ENCODE results near the gene CNTFR.

The CNTFR gene

DNA sequence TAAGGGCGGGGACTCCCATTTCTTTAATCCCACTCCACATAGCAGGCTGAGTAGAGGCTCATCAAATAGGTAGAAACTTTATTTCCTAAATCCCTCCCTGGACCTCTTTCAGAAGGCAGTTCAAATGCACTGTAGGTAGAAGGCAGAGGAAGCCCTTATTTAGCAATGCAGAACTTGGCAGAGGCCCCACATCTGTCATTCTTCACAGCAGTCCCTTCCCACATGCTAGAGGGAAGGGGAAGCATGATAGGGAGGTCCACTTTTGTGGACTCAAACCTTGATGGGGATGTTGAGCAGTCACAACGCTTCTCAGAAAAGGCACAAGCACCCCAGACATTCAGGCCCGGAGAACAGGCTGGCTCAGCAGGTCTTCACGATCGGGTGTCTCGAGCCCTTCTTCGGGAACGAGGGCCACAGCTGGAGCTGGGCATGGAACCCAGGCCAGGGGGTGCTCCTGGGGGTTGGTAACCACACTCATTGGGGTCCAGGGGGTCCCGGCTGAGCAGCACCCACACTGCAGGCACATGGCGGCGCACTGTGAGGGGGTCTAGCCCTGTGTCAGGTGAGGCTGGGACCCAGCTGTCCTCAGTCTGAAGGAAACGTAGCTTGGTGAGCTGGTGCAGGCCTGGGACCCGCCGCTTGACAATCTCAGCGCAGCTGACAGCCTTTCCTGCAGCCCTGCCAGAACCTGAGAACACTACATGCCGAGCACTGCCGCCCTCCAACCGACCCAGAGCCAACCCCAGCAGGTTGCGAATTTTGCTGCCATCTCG, 21.1 kb upstream of the CNTFR start:
- H3K27ac ChIP-seq = no peak overlapping the region

DNA sequence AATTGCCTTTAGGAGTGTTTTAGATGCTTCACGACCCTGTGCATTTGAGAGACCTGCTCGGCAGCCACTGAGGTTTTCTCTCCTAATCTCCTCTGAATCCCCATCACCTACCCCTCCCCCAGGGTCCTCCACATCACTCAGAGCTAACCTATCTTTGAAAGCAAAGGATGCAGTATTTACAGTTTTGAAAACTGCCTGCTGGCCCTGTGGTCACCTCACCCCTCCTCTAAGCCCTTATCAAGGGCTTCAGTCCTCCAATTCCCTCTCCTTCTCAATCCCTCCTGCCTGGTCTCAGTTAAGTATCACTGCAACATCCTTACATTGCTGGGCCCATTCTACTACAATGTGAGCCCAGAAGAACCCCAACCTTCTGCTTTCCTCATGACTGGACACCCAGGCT, 17.8 kb upstream of the CNTFR start:
- H3K27me3 ChIP-seq (ENCODE audit: control insufficient read depth, insufficient read depth, low read length) = no peaks in the 10 kb centered on the region
- no peak overlapping the region for H3K4me2 ChIP-seq (ENCODE audit: low read length)
- peaks cover 2% of the 10 kb centered on the region for H3K4me1 ChIP-seq

More for the DNA sequence above, 21.1 kb upstream of the CNTFR start:
- H3K4me2 ChIP-seq (ENCODE audit: low read length) = peak overlapping the region; percentile 98
- no peaks in the 10 kb centered on the region for H3K79me2 ChIP-seq
- TF ChIP-seq CTCF (IDR thresholded peaks at IDR 0.05) = no peak
- H3K9me3 ChIP-seq (ENCODE audit: control insufficient read depth, low read length) = no peaks in the 10 kb centered on the region
- no peak overlapping the region for H2AFZ ChIP-seq
- H3K36me3 ChIP-seq (ENCODE audit: control insufficient read depth, insufficient read depth, low read length) = no peaks in the 10 kb centered on the region
- peak overlapping the region; percentile 97 for H3K4me3 ChIP-seq (ENCODE audit: low read depth, low read length)
- no peaks in the 10 kb centered on the region for H3K27me3 ChIP-seq (ENCODE audit: control insufficient read depth, insufficient read depth, low read length)
- no peaks in the 10 kb centered on the region for H3K4me1 ChIP-seq
- H3K9ac ChIP-seq = no peak overlapping the region

GRCh38 chr9:34606905-34607304, 17.4 kb upstream of the CNTFR start:
- no peak overlapping the region for H3K4me3 ChIP-seq (ENCODE audit: low read depth, low read length)
- H3K9me3 ChIP-seq (ENCODE audit: control insufficient read depth, low read length) = no peaks in the 10 kb centered on the region
- H3K36me3 ChIP-seq (ENCODE audit: control insufficient read depth, insufficient read depth, low read length) = no peaks in the 10 kb centered on the region
- no peak overlapping the region for H3K27ac ChIP-seq
- H3K4me2 ChIP-seq (ENCODE audit: low read length) = no peak overlapping the region
- H3K9ac ChIP-seq = no peak overlapping the region
- H3K4me1 ChIP-seq = peaks cover 2% of the 10 kb centered on the region
- no peak for TF ChIP-seq CTCF (IDR thresholded peaks at IDR 0.05)
- no peak overlapping the region for H2AFZ ChIP-seq
- H3K27me3 ChIP-seq (ENCODE audit: control insufficient read depth, insufficient read depth, low read length) = no peaks in the 10 kb centered on the region
- no peaks in the 10 kb centered on the region for H3K79me2 ChIP-seq

More for the DNA sequence above, 17.8 kb upstream of the CNTFR start:
- TF ChIP-seq CTCF (IDR thresholded peaks at IDR 0.05) = no peak
- Histone ChIP-seq H3K9me3 (ENCODE audit: control insufficient read depth, low read length) (no peaks in the 10 kb centered on the region), H3K36me3 (ENCODE audit: control insufficient read depth, insufficient read depth, low read length) (no peaks in the 10 kb centered on the region), H3K4me3 (ENCODE audit: low read depth, low read length) (no peak overlapping the region), H3K9ac (no peak overlapping the region), H3K27ac (no peak overlapping the region), H2AFZ (no peak overlapping the region), H3K79me2 (no peaks in the 10 kb centered on the region)

DNA sequence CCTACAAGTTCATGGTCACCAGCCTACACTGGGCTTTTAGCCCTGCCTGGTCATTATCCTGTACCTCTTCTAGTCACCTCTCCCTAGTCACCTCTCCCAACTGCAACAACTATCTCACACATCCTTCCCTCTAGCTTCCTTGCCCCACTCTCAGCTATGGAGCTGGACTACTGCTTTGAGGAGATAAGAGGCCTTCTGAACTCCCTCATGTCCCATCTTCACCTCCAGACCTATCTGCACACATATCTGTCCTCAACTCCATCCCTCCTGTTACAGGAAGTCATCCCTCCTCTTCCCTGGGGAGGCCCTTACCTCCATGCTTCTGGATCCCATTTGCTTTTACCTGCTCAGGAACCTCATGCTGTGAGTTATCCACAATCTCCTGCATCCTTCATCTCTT, 16.7 kb upstream of the CNTFR start:
- H3K79me2 ChIP-seq = no peaks in the 10 kb centered on the region
- no peak overlapping the region for H2AFZ ChIP-seq
- no peak overlapping the region for H3K9ac ChIP-seq
- no peaks in the 10 kb centered on the region for H3K9me3 ChIP-seq (ENCODE audit: control insufficient read depth, low read length)
- no peak overlapping the region for H3K27ac ChIP-seq
- no peak overlapping the region for H3K4me3 ChIP-seq (ENCODE audit: low read depth, low read length)
- H3K4me1 ChIP-seq = peaks cover 2% of the 10 kb centered on the region
- H3K36me3 ChIP-seq (ENCODE audit: control insufficient read depth, insufficient read depth, low read length) = no peaks in the 10 kb centered on the region
- H3K27me3 ChIP-seq (ENCODE audit: control insufficient read depth, insufficient read depth, low read length) = no peaks in the 10 kb centered on the region
- TF ChIP-seq CTCF (IDR thresholded peaks at IDR 0.05) = no peak
- no peak overlapping the region for H3K4me2 ChIP-seq (ENCODE audit: low read length)

All from parathyroid adenoma (tissue), 2 donors.